Measurements from ENCODE around the gene ZNF423.

The ZNF423 gene

GRCh38 chr16:49727611-49728010 is 128.3 kb downstream of the ZNF423 start:
- H3K4me3 ChIP-seq (ENCODE audit: low read length): no peak overlapping the region
- no peak for TF ChIP-seq CTCF (conservative IDR thresholded peaks at IDR 0.05; ENCODE audit: low read length)
- DNase-seq (ENCODE audit: low read depth): no peak

GRCh38 chr16:49726155-49726554 is 129.8 kb downstream of the ZNF423 start:
- DNase-seq (ENCODE audit: low read depth): no peak
- TF ChIP-seq CTCF (conservative IDR thresholded peaks at IDR 0.05; ENCODE audit: low read length): no peak
- H3K4me3 ChIP-seq (ENCODE audit: low read length): no peak overlapping the region

GRCh38 chr16:49725651-49726050 is 130.3 kb downstream of the ZNF423 start:
- no peak for DNase-seq (ENCODE audit: low read depth)
- TF ChIP-seq CTCF (conservative IDR thresholded peaks at IDR 0.05; ENCODE audit: low read length): no peak
- no peak overlapping the region for H3K4me3 ChIP-seq (ENCODE audit: low read length)

GRCh38 chr16:49724774-49725173 is 131.1 kb downstream of the ZNF423 start:
- no peak overlapping the region for H3K4me3 ChIP-seq (ENCODE audit: low read length)
- TF ChIP-seq CTCF (conservative IDR thresholded peaks at IDR 0.05; ENCODE audit: low read length): no peak
- no peak for DNase-seq (ENCODE audit: low read depth)

GRCh38 chr16:49723310-49723709 is 132.6 kb downstream of the ZNF423 start:
- no peak for DNase-seq (ENCODE audit: low read depth)
- no peak overlapping the region for H3K4me3 ChIP-seq (ENCODE audit: low read length)
- TF ChIP-seq CTCF (conservative IDR thresholded peaks at IDR 0.05; ENCODE audit: low read length): no peak

GRCh38 chr16:49720225-49720624 is 135.7 kb downstream of the ZNF423 start:
- H3K4me3 ChIP-seq (ENCODE audit: low read length): no peak overlapping the region
- no peak for DNase-seq (ENCODE audit: low read depth)
- TF ChIP-seq CTCF (conservative IDR thresholded peaks at IDR 0.05; ENCODE audit: low read length): no peak

- H3K4me3 ChIP-seq (ENCODE audit: low read length): no peak overlapping the region
- no peak for DNase-seq (ENCODE audit: low read depth)
- TF ChIP-seq CTCF (conservative IDR thresholded peaks at IDR 0.05; ENCODE audit: low read length): no peak
Measured at GRCh38 chr16:49717689-49718088, 138.2 kb downstream of the ZNF423 start.
